Neuronal stem cell (in vitro differentiated cells): ENCODE measurements around the gene SP110.

Experiments
- DNase-seq: peaks from one replicate; pipeline ENCODE4 v3.0.0-alpha.2; 2013; ENCODE audit warnings: low spot score
- H2AFZ ChIP-seq: one replicate; pipeline ENCODE4 v1.6.1; 2013; ENCODE audit warnings: mild to moderate bottlenecking, low read length, inconsistent platforms
- H2AK5ac ChIP-seq: 2 replicates; pipeline ENCODE4 v1.6.1; 2013; ENCODE audit warnings: low read depth, mild to moderate bottlenecking, inconsistent platforms, low read length, moderate library complexity, mixed read lengths
- H2BK120ac ChIP-seq: 2 replicates; pipeline ENCODE4 v1.6.1; 2013; ENCODE audit warnings: low read depth, mild to moderate bottlenecking, inconsistent platforms, low read length, moderate library complexity, mixed read lengths
- H2BK12ac ChIP-seq: one replicate; pipeline ENCODE4 v1.6.1; 2013; ENCODE audit warnings: low read length, inconsistent platforms
- H2BK15ac ChIP-seq: 2 replicates; pipeline ENCODE4 v1.6.1; 2013; ENCODE audit warnings: mild to moderate bottlenecking, low read length, inconsistent platforms, mixed read lengths
- H2BK5ac ChIP-seq: one replicate; pipeline ENCODE4 v1.6.1; 2013; ENCODE audit warnings: inconsistent platforms, mild to moderate bottlenecking, low read length, moderate library complexity
- H3K14ac ChIP-seq: one replicate; pipeline ENCODE4 v1.6.1; 2013; ENCODE audit warnings: low read length, inconsistent platforms
- H3K18ac ChIP-seq: 2 replicates; pipeline ENCODE4 v1.6.1; 2013; ENCODE audit warnings: low read length, inconsistent platforms
- H3K23ac ChIP-seq: 2 replicates; pipeline ENCODE4 v1.6.1; 2013; ENCODE audit warnings: low read depth, mild to moderate bottlenecking, mixed read lengths, low read length, inconsistent platforms; ENCODE audit not compliant: poor library complexity
- H3K27ac ChIP-seq: replicated peaks from 3 replicates; pipeline ENCODE4 v1.5.1; 2013; ENCODE audit warnings: low read length, inconsistent platforms
- H3K27me3 ChIP-seq, 3 experiments: 2 replicates each; pipeline ENCODE4 v1.6.1; 2013; ENCODE audit warnings: low read length in 3 of 3, mild to moderate bottlenecking in 2 of 3, inconsistent platforms in 1 of 3, low read depth in 1 of 3, mixed read lengths in 1 of 3, moderate library complexity in 1 of 3; ENCODE audit not compliant: control insufficient read depth in 3 of 3, insufficient read depth in 3 of 3
- H3K36me3 ChIP-seq, 2 donors: replicated peaks in 1 of 2; 2 replicates each; pipeline ENCODE4 v1.6.1; 2013; ENCODE audit warnings: low read length in 2 of 2; ENCODE audit not compliant: control insufficient read depth in 2 of 2, insufficient read depth in 2 of 2
- H3K4ac ChIP-seq: 2 replicates; pipeline ENCODE4 v1.6.1; 2013; ENCODE audit warnings: inconsistent platforms, mild to moderate bottlenecking, low read length, moderate library complexity
- H3K4me1 ChIP-seq, 2 donors: 1 replicate in 1 of 2; 2 replicates in 1 of 2; pipeline ENCODE4 v1.6.1; 2013; ENCODE audit warnings: low read length in 2 of 2, low read depth in 1 of 2; ENCODE audit not compliant: control insufficient read depth in 2 of 2, insufficient read depth in 1 of 2
- H3K4me2 ChIP-seq: one replicate; pipeline ENCODE4 v1.6.1; 2013; ENCODE audit warnings: mild to moderate bottlenecking, low read length, inconsistent platforms; ENCODE audit not compliant: insufficient read depth, poor library complexity, severe bottlenecking
- H3K4me3 ChIP-seq, 2 donors: 2 replicates each; pipeline ENCODE4 v1.5.1; 2013; ENCODE audit warnings: low read length in 2 of 2, mild to moderate bottlenecking in 2 of 2, inconsistent platforms in 1 of 2, moderate library complexity in 1 of 2
- H3K79me1 ChIP-seq: one replicate; pipeline ENCODE4 v1.6.1; 2013; ENCODE audit warnings: low read depth, mild to moderate bottlenecking, inconsistent platforms, low read length, moderate library complexity
- H3K9ac ChIP-seq: one replicate; pipeline ENCODE4 v1.6.1; 2013; ENCODE audit warnings: mild to moderate bottlenecking, low read depth, low read length, inconsistent platforms; ENCODE audit not compliant: poor library complexity
- H3K9me3 ChIP-seq, 2 donors: replicated peaks in 1 of 2; 2 replicates each; pipeline versions ENCODE3 to v1.6.1; 2013; ENCODE audit warnings: low read length in 2 of 2, mild to moderate bottlenecking in 2 of 2, inconsistent platforms in 1 of 2, low read depth in 1 of 2, mixed read lengths in 1 of 2, moderate library complexity in 1 of 2; ENCODE audit not compliant: control insufficient read depth in 2 of 2, insufficient read depth in 1 of 2
- H4K8ac ChIP-seq: one replicate; pipeline ENCODE4 v1.6.1; 2013; ENCODE audit warnings: low read depth, mild to moderate bottlenecking, inconsistent platforms, low read length, moderate library complexity
- H4K91ac ChIP-seq: one replicate; pipeline ENCODE4 v1.6.1; 2013; ENCODE audit warnings: low read length, low read depth, mild to moderate bottlenecking, inconsistent platforms; ENCODE audit not compliant: poor library complexity
- WGBS, 2 donors: extraction: QIAGEN DNeasy Blood & Tissue Kit; methylation state at CpG; one replicate each; pipeline ENCODE4 v1.1.7; 2013; ENCODE audit warnings: missing lambda C conversion rate in 2 of 2, mixed read lengths in 1 of 2; ENCODE audit not compliant: insufficient read length in 2 of 2, insufficient replicate concordance in 1 of 2; ENCODE audit errors: extremely low coverage in 2 of 2; 5-methylcytosine and 5-hydroxymethylcytosine counted together

The SP110 gene

GRCh38 chr2:230209422-230210051 lies 10.2 kb downstream of the SP110 start:
- no peaks in the 10 kb centered on the region for H3K4me1 ChIP-seq
- H4K91ac ChIP-seq: no peak overlapping the region
- H3K14ac ChIP-seq: no peak overlapping the region
- no peak overlapping the region for H2BK12ac ChIP-seq
- no peak overlapping the region for H3K4me2 ChIP-seq
- no CpG with 5 or more reads among the region's 1 CpG for WGBS, 2 donors
- H4K8ac ChIP-seq: no peak overlapping the region
- no peak overlapping the region for H3K4me3 ChIP-seq
- no peaks in the 10 kb centered on the region for H3K9me3 ChIP-seq
- no peak overlapping the region for H3K23ac ChIP-seq
- no peak overlapping the region for H2AFZ ChIP-seq
- H3K4ac ChIP-seq: no peak overlapping the region
- no peaks in the 10 kb centered on the region for H3K36me3 ChIP-seq
- no peak overlapping the region for H3K9ac ChIP-seq
- H3K27me3 ChIP-seq: no peaks in the 10 kb centered on the region
- DNase-seq: no peak
- no peaks in the 10 kb centered on the region for H3K79me1 ChIP-seq
- no peak overlapping the region for H2BK5ac ChIP-seq
- no peak overlapping the region for H3K18ac ChIP-seq
- no peak overlapping the region for H3K27ac ChIP-seq
- no peak overlapping the region for H2BK120ac ChIP-seq
- no peak overlapping the region for H2AK5ac ChIP-seq
- H2BK15ac ChIP-seq: no peak overlapping the region

GRCh38 chr2:230208576-230208975 lies 11.2 kb downstream of the SP110 start:
- Histone ChIP-seq H3K27me3 (no peaks in the 10 kb centered on the region), H3K4me3 (no peak overlapping the region), H2BK12ac (no peak overlapping the region), H3K18ac (no peak overlapping the region), H3K9me3 (no peaks in the 10 kb centered on the region), H3K27ac (no peak overlapping the region), H3K4me2 (no peak overlapping the region), H2AFZ (no peak overlapping the region), H2AK5ac (no peak overlapping the region), H2BK15ac (no peak overlapping the region), H3K79me1 (no peaks in the 10 kb centered on the region), H2BK120ac (no peak overlapping the region), H2BK5ac (no peak overlapping the region), H3K9ac (no peak overlapping the region), H3K14ac (no peak overlapping the region), H4K8ac (no peak overlapping the region), H3K4me1 (no peaks in the 10 kb centered on the region), H3K4ac (no peak overlapping the region), H4K91ac (no peak overlapping the region), H3K36me3 (no peaks in the 10 kb centered on the region), H3K23ac (no peak overlapping the region)
- no peak for DNase-seq

- Histone ChIP-seq H2BK15ac (no peak overlapping the region), H3K4me1 (no peaks in the 10 kb centered on the region), H3K79me1 (no peaks in the 10 kb centered on the region), H4K91ac (no peak overlapping the region), H4K8ac (no peak overlapping the region), H3K27me3 (no peaks in the 10 kb centered on the region), H3K9ac (no peak overlapping the region), H2BK12ac (no peak overlapping the region), H3K9me3 (peaks cover 0 to 3% of the 10 kb centered on the region in 2 donors), H3K4me3 (no peak overlapping the region), H3K14ac (no peak overlapping the region), H3K36me3 (no peaks in the 10 kb centered on the region), H3K23ac (no peak overlapping the region), H3K27ac (no peak overlapping the region), H3K18ac (no peak overlapping the region), H3K4me2 (no peak overlapping the region), H2AFZ (no peak overlapping the region), H2BK5ac (no peak overlapping the region), H2AK5ac (no peak overlapping the region), H2BK120ac (no peak overlapping the region), H3K4ac (no peak overlapping the region)
- no CpG with 5 or more reads among the region's 2 CpGs for WGBS, 2 donors
- no peak for DNase-seq
These were observed 14.1 kb downstream of the SP110 start for GRCh38 chr2:230205721-230206120.

- no peak overlapping the region for H4K8ac ChIP-seq
- no peak overlapping the region for H2BK5ac ChIP-seq
- H2AK5ac ChIP-seq: no peak overlapping the region
- WGBS, 2 donors: no CpG with 5 or more reads among the region's 1 CpG
- DNase-seq: no peak
- no peaks in the 10 kb centered on the region for H3K4me1 ChIP-seq
- H2BK15ac ChIP-seq: no peak overlapping the region
- H3K18ac ChIP-seq: no peak overlapping the region
- H3K9ac ChIP-seq: no peak overlapping the region
- H3K27me3 ChIP-seq: no peaks in the 10 kb centered on the region
- no peak overlapping the region for H3K4me3 ChIP-seq
- H3K4ac ChIP-seq: no peak overlapping the region
- H3K4me2 ChIP-seq: no peak overlapping the region
- H2BK120ac ChIP-seq: no peak overlapping the region
- no peak overlapping the region for H4K91ac ChIP-seq
- no peak overlapping the region for H2BK12ac ChIP-seq
- H3K36me3 ChIP-seq: no peaks in the 10 kb centered on the region
- no peak overlapping the region for H3K14ac ChIP-seq
- H3K79me1 ChIP-seq: no peaks in the 10 kb centered on the region
- no peak overlapping the region for H3K23ac ChIP-seq
- peaks cover 0 to 3% of the 10 kb centered on the region in 2 donors for H3K9me3 ChIP-seq
- no peak overlapping the region for H3K27ac ChIP-seq
- no peak overlapping the region for H2AFZ ChIP-seq
These were observed 14.8 kb downstream of the SP110 start for GRCh38 chr2:230205034-230205433.
